ENCODE data around the gene EEF1B2. TPM values are rescaled to one million over a fixed set of nuclear protein-coding genes. Genes with fewer than 3 reads are reported as not detected.
A peak's percentile ranks its signal among the peaks of the same experiment; 100 is the strongest.

The EEF1B2 gene
- total and polyA plus RNA-seq, 2 of the 13 experiments (the other 11 are each of a cell fraction or from before 2014, with no cell fraction given), result 1,284 to 1,731 TPM

GRCh38 chr2:206159346-206160124, at the start of gene EEF1B2, which contains the start of gene NDUFS1 (continued):
- TF ChIP-seq, protein P1, sequence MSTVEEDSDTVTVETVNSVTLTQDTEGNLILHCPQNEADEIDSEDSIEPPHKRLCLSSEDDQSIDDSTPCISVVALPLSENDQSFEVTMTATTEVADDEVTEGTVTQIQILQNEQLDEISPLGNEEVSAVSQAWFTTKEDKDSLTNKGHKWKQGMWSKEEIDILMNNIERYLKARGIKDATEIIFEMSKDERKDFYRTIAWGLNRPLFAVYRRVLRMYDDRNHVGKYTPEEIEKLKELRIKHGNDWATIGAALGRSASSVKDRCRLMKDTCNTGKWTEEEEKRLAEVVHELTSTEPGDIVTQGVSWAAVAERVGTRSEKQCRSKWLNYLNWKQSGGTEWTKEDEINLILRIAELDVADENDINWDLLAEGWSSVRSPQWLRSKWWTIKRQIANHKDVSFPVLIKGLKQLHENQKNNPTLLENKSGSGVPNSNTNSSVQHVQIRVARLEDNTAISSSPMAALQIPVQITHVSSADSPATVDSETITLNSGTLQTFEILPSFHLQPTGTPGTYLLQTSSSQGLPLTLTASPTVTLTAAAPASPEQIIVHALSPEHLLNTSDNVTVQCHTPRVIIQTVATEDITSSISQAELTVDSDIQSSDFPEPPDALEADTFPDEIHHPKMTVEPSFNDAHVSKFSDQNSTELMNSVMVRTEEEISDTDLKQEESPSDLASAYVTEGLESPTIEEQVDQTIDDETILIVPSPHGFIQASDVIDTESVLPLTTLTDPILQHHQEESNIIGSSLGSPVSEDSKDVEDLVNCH (CRISPR knock-in tag; IDR thresholded peaks at IDR 0.05), result no peak
- peak; percentile 82; the same call in 1 of the 2 replicates for TF ChIP-seq ZHX1 (CRISPR knock-in tag; IDR thresholded peaks at IDR 0.05; ENCODE audit: low read depth)
- no peak for TF ChIP-seq GLI4 (CRISPR knock-in tag; IDR thresholded peaks at IDR 0.05; ENCODE audit: borderline replicate concordance)
- TF ChIP-seq ZNF414 (CRISPR knock-in tag; IDR thresholded peaks at IDR 0.05), result peak; percentile 84; the same call in 1 of the 2 replicates
- no peak for TF ChIP-seq EEA1 (CRISPR knock-in tag; IDR thresholded peaks at IDR 0.05; ENCODE audit: borderline replicate concordance)
- no peak for TF ChIP-seq RBM22 (optimal IDR thresholded peaks at IDR 0.05; ENCODE audit: low read length)
- peak; percentile 49; the same call in 1 of the 2 replicates for TF ChIP-seq GATA4 (IDR thresholded peaks at IDR 0.05; ENCODE audit: borderline replicate concordance, low read depth)
- TF ChIP-seq, protein P2, sequence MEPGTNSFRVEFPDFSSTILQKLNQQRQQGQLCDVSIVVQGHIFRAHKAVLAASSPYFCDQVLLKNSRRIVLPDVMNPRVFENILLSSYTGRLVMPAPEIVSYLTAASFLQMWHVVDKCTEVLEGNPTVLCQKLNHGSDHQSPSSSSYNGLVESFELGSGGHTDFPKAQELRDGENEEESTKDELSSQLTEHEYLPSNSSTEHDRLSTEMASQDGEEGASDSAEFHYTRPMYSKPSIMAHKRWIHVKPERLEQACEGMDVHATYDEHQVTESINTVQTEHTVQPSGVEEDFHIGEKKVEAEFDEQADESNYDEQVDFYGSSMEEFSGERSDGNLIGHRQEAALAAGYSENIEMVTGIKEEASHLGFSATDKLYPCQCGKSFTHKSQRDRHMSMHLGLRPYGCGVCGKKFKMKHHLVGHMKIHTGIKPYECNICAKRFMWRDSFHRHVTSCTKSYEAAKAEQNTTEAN (CRISPR knock-in tag; conservative IDR thresholded peaks at IDR 0.05), result peak; percentile 45; the same call in 1 of the 2 replicates
- TF ChIP-seq, protein P3, sequence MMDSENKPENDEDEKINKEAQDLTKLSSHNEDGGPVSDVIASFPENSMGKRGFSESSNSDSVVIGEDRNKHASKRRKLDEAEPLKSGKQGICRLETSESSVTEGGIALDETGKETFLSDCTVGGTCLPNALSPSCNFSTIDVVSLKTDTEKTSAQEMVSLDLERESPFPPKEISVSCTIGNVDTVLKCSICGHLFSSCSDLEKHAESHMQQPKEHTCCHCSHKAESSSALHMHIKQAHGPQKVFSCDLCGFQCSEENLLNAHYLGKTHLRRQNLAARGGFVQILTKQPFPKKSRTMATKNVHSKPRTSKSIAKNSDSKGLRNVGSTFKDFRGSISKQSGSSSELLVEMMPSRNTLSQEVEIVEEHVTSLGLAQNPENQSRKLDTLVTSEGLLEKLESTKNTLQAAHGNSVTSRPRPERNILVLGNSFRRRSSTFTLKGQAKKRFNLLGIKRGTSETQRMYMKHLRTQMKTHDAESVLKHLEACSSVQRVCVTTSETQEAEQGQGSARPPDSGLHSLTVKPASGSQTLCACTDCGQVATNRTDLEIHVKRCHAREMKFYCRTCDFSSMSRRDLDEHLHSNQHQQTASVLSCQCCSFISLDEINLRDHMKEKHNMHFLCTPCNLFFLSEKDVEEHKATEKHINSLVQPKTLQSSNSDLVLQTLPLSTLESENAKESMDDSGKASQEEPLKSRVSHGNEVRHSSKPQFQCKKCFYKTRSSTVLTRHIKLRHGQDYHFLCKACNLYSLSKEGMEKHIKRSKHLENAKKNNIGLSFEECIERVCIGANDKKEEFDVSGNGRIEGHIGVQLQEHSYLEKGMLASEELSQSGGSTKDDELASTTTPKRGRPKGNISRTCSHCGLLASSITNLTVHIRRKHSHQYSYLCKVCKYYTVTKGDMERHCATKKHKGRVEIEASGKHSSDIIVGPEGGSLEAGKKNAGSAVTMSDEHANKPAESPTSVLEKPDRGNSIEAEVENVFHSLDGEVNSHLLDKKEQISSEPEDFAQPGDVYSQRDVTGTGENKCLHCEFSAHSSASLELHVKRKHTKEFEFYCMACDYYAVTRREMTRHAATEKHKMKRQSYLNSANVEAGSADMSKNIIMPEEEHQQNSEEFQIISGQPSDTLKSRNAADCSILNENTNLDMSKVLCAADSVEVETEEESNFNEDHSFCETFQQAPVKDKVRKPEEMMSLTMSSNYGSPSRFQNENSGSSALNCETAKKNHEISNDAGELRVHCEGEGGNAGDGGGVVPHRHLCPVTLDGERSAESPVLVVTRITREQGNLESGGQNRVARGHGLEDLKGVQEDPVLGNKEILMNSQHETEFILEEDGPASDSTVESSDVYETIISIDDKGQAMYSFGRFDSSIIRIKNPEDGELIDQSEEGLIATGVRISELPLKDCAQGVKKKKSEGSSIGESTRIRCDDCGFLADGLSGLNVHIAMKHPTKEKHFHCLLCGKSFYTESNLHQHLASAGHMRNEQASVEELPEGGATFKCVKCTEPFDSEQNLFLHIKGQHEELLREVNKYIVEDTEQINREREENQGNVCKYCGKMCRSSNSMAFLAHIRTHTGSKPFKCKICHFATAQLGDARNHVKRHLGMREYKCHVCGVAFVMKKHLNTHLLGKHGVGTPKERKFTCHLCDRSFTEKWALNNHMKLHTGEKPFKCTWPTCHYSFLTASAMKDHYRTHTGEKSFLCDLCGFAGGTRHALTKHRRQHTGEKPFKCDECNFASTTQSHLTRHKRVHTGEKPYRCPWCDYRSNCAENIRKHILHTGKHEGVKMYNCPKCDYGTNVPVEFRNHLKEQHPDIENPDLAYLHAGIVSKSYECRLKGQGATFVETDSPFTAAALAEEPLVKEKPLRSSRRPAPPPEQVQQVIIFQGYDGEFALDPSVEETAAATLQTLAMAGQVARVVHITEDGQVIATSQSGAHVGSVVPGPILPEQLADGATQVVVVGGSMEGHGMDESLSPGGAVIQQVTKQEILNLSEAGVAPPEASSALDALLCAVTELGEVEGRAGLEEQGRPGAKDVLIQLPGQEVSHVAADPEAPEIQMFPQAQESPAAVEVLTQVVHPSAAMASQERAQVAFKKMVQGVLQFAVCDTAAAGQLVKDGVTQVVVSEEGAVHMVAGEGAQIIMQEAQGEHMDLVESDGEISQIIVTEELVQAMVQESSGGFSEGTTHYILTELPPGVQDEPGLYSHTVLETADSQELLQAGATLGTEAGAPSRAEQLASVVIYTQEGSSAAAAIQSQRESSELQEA (CRISPR knock-in tag; IDR thresholded peaks at IDR 0.05; ENCODE audit: not compliant biosample characterization), result peak; percentile 69
- peak; percentile 98 for TF ChIP-seq KMT2A (CRISPR knock-in tag; IDR thresholded peaks at IDR 0.05)
- TF ChIP-seq REL (CRISPR knock-in tag; conservative IDR thresholded peaks at IDR 0.05), result peak; percentile 92
- TF ChIP-seq RAD21 (CRISPR knock-in tag; IDR thresholded peaks at IDR 0.05), result peak; percentile 23; the same call in 1 of the 2 replicates
